Measurements from ENCODE around the gene PBX3.

The PBX3 gene

DNA sequence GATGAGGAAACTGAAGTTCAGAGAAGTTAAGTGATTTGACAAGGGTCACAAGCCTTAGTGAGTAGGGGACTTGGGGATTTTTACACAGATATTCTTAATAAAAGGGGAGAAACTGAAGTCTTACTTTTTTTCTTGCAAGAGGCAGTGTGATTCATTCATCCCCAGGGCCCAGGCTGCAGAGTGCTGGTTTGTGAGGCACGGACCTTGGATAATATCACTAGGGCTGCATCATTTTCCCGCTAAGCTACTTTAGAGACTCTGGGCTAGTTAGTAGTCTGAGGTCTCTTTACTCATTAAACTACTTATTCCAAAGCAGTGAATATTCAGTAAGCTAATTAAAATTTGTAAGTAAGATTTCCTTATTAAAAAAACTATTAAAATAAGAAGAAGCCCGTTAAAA lies 195.0 kb downstream of the PBX3 start:
- TF ChIP-seq CTCF (conservative IDR thresholded peaks at IDR 0.05; ENCODE audit: low read depth, low read length): no peak
- H3K4me3 ChIP-seq (ENCODE audit: low read depth, low read length): no peak overlapping the region
- peak; percentile 10 for DNase-seq (ENCODE audit: low read depth)

- no peak for DNase-seq (ENCODE audit: low read depth)
- H3K4me3 ChIP-seq (ENCODE audit: low read depth, low read length): no peak overlapping the region
- no peak for TF ChIP-seq CTCF (conservative IDR thresholded peaks at IDR 0.05; ENCODE audit: low read depth, low read length)
These were observed 196.7 kb downstream of the PBX3 start for GRCh38 chr9:125943831-125944230.

GRCh38 chr9:125946397-125946796 lies 199.2 kb downstream of the PBX3 start:
- no peak for DNase-seq (ENCODE audit: low read depth)
- no peak for TF ChIP-seq CTCF (conservative IDR thresholded peaks at IDR 0.05; ENCODE audit: low read depth, low read length)
- H3K4me3 ChIP-seq (ENCODE audit: low read depth, low read length): no peak overlapping the region

DNA sequence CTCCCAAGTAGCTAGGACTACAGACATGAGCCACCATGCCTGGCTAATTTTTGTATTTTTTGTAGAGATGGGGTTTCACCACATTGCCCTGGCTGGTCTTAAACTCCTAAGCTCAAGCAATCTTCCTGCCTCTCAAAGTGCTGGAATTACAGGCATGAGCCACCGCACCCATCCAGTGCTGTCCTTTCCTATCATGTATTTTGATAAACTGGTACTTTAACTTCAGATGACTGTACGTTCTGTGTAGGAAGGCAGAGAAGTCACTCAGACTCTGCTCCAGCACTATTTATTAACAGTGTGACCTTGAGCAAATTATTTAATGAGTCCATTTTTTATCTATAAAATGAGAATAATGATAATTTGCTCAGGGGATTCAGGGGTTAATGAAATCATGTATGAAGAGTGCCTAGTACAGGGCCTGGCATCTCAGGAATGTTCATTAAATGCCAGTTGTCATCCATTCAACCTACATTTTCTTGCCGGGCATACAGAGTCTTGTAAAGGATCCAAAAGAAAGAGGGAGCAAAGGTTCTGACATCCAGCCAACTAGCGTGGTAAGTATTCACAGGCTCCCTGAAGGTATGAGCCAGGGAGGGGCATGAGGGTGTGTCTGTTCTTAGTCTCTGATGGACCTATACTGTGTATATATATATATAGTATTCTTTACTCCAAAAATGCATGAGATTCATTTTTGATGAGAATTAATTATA lies 201.9 kb downstream of the PBX3 start:
- TF ChIP-seq CTCF (conservative IDR thresholded peaks at IDR 0.05; ENCODE audit: low read depth, low read length): no peak
- H3K4me3 ChIP-seq (ENCODE audit: low read depth, low read length): no peak overlapping the region
- DNase-seq (ENCODE audit: low read depth): no peak

GRCh38 chr9:125949703-125950460 lies 202.7 kb downstream of the PBX3 start:
- no peak for TF ChIP-seq CTCF (conservative IDR thresholded peaks at IDR 0.05; ENCODE audit: low read depth, low read length)
- no peak overlapping the region for H3K4me3 ChIP-seq (ENCODE audit: low read depth, low read length)
- no peak for DNase-seq (ENCODE audit: low read depth)

DNA sequence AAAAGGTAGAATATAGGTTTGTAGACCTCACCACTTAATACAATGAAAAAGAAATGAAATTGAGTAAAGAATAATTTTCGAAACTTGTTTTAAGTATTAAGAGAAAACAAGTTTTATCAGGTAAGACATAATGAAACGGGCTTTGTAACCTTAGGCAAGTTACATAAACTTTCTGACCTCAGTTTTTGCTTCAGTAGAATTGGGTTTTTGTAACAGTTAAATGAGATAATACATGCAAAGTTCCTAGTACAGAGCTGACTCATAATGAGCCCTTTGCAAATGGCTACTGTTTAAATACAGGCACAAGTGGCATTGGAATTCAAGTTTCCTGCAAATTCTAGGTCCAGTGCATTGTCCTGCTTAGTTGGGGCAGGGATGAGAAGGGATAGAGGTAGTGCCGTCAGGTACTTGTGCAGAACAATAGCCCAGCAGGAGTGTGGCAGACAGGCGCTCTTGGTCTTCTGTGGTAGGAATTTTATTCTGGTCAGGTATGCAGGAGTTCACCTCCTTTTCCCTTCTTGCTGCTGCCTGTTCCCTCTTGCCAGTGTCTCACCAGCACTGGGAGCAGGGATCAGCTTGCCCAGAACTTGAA lies 203.8 kb downstream of the PBX3 start:
- no peak for TF ChIP-seq CTCF (conservative IDR thresholded peaks at IDR 0.05; ENCODE audit: low read depth, low read length)
- DNase-seq (ENCODE audit: low read depth): no peak
- H3K4me3 ChIP-seq (ENCODE audit: low read depth, low read length): no peak overlapping the region
